NCI-H1694 treated with DMSO at 0.1 percent for 48 hours (cell line): ENCODE results near the gene FGD3.
"Not testable (repeated sequence)": the region's sequence is repeated elsewhere in the genome, so short reads cannot be mapped to it uniquely, and the experiment has no call there.

ENCODE experiments used
- DNase-seq: peaks from one replicate; lab custom pipeline; 2025; lab: John Stamatoyannopoulos, UW

FGD3 gene, protein sequence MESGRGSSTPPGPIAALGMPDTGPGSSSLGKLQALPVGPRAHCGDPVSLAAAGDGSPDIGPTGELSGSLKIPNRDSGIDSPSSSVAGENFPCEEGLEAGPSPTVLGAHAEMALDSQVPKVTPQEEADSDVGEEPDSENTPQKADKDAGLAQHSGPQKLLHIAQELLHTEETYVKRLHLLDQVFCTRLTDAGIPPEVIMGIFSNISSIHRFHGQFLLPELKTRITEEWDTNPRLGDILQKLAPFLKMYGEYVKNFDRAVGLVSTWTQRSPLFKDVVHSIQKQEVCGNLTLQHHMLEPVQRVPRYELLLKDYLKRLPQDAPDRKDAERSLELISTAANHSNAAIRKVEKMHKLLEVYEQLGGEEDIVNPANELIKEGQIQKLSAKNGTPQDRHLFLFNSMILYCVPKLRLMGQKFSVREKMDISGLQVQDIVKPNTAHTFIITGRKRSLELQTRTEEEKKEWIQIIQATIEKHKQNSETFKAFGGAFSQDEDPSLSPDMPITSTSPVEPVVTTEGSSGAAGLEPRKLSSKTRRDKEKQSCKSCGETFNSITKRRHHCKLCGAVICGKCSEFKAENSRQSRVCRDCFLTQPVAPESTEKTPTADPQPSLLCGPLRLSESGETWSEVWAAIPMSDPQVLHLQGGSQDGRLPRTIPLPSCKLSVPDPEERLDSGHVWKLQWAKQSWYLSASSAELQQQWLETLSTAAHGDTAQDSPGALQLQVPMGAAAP

DNA sequence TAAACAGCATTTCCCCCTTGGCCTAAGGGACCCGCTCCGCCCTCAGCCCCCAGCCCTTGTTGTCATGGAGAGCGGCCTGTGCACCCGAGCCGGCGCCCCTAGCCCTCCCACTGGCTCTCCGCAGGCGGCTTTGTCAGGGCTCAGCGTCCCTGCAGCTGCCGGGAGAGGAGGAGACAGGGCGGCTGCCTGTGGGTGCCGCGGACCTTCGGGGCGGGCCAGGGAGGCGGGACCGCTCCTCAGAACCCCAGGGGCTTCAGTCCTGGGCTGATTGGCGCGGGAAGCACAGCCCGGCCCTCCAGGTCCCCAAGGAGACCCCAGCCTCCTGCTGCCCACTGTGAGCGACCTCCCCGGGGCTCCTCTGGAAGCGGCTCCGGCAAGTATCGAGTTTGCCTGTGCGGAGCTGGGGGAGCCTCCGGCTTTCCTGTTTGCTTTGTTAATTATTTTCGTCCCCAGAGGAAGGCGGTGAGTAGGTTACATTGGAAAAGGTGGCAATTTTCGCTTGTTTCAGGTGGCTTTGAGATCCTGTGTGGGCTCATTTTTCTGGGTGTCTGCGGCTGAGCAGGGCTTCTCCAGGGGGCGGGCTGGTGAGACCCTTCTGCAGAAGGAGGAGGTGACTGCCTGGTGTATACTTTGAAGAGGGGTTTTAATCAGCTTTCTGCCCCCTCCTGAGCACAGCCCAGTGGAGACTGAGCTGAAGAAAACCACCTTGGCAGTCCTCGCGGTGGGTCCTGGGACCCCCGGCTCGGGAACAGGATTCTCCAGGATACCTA, at the start of gene FGD3:
TSS of gene FGD3 (plus strand) at position 256 of the 770 bp plus-strand sequence. CDS start 28,734 bp downstream, outside the sequence.
- peak; percentile 10 for DNase-seq

DNA sequence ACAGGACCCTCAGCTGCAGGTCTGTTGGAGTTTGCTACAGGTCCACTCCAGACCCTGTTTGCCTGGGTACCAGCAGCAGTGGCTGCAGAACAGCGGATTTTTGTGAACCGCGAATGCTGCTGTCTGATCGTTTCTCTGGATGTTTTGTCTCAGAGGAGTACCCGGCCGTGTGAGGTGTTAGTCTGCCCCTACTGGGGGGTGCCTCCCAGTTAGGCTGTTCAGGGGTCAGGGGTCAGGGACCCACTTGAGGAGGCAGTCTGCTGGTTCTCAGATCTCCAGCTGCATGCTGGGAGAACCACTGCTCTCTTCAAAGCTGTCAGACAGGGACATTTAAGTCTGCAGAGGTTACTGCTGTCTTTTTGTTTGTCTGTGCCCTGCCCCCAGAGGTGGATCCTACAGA, 42.2 kb upstream of the FGD3 start:
- DNase-seq: not testable (repeated sequence)

DNA sequence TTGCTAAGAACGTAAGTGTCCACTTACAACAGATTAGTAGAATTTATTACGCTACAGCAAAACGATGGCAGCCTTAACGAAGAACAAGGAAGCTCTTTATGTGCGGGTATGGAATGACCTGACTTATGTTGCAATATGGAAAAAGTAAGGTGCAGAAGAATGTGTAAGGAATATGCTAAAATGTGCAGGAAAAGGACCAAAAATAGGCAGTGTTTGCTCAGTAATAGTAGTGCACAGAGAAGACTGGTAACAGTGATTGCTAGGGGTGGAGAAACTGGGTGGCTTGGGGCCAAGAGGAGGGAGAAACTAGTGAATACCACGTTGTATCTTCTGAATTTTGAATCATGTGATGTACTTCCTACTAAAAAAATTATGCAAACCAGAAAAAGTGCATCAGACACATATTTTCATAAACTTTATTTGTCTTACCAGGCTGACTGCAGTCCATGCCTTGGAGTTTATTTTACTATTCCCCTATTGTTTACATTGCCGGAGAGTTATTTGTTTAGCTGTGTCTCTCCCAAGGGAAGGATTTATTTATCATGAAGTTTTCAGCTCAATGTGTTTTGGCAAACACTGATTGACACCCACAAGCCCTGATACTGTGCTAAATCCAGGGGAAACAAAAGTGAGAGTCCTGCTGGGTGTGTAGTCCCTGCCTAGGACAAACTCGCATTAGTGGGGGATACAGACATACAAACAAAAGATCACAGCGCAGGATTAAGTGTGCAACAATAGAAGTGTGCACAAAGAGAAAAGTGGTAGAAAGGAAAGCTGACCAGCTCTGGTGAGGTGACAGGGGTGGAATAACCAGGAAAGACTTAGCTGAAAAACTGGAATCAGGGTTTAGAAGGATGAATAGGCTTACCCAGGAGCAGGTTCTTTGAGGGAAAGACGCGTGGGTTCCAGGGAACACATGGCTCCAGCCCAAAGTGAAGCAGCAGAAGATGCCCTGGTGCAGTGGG, 35.5 kb upstream of the FGD3 start:
- no peak for DNase-seq

DNA sequence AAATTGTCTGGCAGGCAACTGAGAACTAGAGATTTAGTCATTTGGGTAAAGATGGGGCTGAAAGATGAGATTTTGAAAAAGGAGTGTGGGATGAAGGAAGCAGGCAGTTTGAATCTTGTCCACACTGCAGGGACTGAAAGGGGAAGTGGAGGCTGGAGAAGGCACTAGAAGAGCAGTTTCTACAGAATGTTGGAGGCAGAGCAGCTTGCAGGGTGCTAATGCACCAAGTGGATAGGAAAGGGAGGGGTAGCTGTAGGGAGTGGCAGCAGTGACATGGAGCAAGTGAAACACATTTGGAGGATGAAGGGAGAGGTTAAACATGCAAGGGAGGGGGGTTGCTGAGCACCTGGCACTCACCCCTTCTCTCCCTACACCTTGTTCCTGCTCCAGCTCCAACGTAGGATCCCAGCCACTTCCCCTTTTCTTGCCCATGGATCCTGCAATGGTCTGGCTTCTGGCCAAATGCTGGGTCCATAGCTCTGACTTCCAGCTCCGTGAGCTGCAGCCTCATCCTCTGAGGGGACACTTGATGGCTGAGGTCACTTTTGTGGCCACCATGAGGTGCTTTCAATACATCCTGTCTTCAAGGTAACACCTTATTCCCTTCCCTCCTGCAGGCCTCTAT, 30.0 kb upstream of the FGD3 start:
- no peak for DNase-seq

DNA sequence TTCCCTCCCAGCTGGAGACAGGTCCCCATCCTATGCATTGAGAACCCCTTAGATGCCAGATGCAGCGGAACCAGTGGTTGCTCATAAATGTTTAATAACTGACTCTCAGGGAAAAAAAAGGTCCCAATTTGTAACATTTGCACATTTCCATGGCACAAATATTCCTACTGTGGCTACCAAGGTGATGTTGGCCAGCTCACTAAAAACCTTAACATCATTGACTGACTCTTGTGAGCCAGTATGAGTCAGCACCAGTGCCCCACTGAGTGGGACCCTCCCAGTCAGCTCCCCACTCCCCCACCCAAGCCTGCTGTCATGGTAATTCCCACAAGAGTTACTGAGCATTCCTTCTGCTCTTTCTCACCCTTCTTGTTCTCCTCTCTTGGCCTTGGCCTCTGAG, 26.9 kb upstream of the FGD3 start:
- DNase-seq: no peak

DNA sequence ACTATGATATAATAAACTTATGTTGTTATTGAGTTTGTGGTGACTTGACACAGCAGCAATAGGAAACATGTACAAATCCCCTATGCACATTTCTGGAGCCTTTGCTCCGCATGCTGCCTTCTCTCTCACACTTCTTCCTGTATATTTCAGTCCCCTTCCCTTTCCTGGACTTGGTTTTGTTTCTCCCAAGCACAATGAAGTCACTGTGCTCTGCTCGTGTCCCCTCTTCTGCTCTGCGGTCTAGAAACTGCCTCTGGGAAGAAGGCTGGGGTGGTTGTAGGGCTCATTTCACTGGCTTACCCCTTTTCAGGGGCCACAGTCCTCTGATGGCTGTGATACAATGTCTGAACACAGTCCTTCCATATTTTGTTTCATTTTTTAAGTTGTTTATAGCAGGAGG, 15.7 kb upstream of the FGD3 start:
- no peak for DNase-seq

- DNase-seq: no peak
Measured at GRCh38 chr9:92934321-92934720, 13.0 kb upstream of the FGD3 start.

DNA sequence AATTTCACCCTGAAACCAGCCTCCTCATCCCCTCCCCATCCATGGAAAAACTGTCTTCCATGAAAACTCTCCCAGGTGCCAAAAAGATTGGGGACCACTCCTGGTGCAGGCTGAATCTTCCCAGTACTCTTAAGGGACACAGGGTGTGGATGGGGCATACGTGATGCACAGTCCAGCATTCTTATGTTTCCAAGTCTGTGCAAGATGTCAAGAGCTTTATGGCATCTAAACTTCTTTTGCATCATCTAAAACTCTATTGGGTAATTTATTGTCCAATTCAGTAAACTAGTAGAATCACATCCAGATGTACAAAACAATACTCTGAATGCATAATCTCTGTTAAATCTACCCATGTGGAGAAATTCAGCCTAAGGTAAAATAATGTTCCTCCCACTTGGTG, 9.3 kb upstream of the FGD3 start:
- DNase-seq: no peak

DNA sequence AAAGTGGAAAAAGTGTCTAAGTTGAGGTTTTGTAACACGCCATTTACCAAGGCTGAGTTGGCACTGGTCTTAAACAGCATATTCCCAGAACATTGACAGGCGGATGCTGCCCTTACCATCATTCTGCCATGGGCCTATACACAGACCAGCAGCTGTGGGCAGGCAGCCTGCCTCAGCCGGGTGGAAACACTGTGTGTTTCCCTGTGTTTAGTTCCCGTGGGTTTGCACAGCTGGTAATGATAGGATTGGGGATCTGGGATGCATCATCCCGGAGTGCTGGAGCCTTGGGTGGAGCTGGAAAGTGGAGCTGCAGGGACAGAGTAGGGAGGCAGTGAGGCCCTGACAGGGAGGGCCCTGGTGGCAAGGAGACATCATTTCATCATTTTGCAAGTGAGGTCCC, 5.5 kb upstream of the FGD3 start:
- DNase-seq: no peak

- DNase-seq: peak; percentile 22
Measured at GRCh38 chr9:92942688-92943616, 4.4 kb upstream of the FGD3 start.

- no peak for DNase-seq
Measured at GRCh38 chr9:92944921-92945320, 2.4 kb upstream of the FGD3 start.

GRCh38 chr9:92945796-92946195, 1.5 kb upstream of the FGD3 start:
- no peak for DNase-seq

DNA sequence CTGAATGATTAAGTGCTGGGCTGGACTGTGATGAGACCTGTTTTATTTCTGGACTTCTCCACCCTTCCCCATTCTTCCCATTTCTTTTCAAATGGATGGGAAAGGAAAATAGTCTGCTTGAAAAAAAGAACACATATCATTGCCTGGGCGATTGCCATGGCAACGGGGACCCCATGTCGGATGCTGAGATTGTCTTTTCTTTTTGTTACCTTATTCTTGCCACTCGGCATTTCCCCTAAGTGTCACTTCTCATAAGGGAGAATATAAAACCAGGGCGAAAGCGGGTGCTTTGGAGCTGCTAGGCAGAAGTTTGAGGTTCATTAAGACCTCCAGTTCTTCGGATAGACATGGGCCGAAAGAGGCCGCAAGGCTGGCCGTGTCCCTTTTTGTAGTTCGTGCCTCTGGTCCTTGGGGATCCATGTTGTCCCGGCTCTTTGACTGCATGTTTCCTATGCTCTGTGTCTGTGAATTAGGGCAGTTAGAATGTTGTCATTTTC, 763 bp downstream of the FGD3 start:
- no peak for DNase-seq

- no peak for DNase-seq
Measured at GRCh38 chr9:92948632-92949031, 1.3 kb downstream of the FGD3 start.

- no peak for DNase-seq
Measured at GRCh38 chr9:92949266-92949982, 2.1 kb downstream of the FGD3 start.

DNA sequence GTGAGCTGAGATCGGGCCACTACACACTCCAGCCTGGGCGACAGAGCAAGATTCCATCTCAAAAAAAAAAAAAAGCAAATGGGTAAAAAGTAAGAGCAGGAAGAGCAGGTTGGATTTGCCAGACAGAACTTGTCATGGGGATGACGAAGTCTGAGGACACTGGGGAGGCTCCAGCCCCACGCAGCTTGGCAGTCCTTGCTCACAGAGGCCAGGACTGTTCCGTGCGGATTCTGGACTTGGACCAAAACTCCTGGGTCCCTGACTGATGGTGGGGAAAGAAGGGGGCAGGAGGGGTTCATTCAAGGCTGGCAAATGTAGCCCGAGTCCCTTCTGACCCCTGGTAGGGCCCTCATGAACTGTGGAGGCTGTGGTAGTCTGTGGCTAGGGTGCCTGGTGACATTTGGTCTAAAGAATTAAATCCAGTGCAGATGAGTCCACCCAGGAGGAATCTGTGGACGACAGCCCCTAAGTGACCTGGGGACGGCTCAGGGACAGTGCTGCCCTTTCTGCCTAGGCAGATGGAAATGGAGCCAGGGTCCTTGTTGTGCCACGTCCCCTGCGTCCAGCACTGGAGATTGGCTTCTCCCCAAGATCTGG, 3.1 kb downstream of the FGD3 start:
- DNase-seq: no peak

DNA sequence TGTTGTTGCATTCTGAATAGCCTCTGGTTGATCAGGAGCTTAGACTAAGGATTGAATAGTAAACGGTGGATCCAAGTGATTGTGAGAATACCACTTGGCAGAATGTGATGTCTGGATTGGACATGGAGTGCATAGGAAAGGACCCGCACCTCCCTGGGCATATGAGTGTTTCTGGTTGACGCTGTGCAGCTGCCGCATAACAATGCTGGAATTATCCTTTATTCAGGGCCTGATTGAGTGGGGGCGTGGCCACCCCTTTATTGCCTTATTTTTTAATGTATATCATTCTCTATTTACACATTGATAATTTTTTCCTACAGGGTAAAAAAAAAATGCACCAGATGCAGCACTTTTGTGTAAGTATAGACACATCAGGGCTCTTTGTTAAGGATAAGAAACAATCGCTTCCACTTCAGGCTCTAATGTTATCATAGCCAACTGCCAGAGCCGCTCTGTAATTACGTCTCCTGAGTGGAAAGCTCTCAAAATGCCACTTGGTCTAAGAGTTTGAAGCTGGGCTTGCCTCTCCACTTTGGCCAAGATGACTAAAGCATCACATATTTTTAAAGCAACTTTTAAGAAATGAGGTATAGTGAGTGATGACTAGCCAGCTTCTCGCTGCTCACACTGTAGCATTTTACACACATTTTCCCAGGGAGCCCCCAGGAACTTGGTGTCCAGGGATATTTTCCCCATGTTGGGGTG, 5.7 kb downstream of the FGD3 start:
- DNase-seq: no peak
